NB4 (cell line): ENCODE results near the gene PLOD2.

Source experiments
- DNase-seq: peaks from one replicate; pipeline ENCODE4 v3.0.0; 2010; ENCODE audit warnings: low read depth
- H3K4me3 ChIP-seq: one replicate; pipeline ENCODE4 v1.5.1; 2011; ENCODE audit warnings: mild to moderate bottlenecking, low read depth, low read length, moderate library complexity
- CTCF ChIP-seq: IDR thresholded peaks from one replicate; pipeline ENCODE4 v1.5.1; 2012; ENCODE audit warnings: low read depth, low read length
- MAX ChIP-seq: IDR thresholded peaks from 2 replicates; pipeline ENCODE4 v1.6.1; 2011; ENCODE audit warnings: low read depth, low read length
- MYC ChIP-seq: IDR thresholded peaks from 2 replicates; pipeline ENCODE4 v1.6.1; 2011; ENCODE audit warnings: low read depth, low read length
- POLR2A ChIP-seq: IDR thresholded peaks from 2 replicates; pipeline ENCODE4 v1.6.1; 2011; ENCODE audit warnings: mild to moderate bottlenecking; ENCODE audit not compliant: insufficient read length; ENCODE audit errors: extremely low read depth

Gene PLOD2

GRCh38 chr3:146052791-146053310 is 108.1 kb downstream of the PLOD2 start:
- DNase-seq: no peak
- no peak for TF ChIP-seq CTCF
- no peak for TF ChIP-seq POLR2A
- TF ChIP-seq MAX: no peak
- no peak for TF ChIP-seq MYC
- no peak overlapping the region for H3K4me3 ChIP-seq

- TF ChIP-seq MYC: no peak
- no peak for TF ChIP-seq POLR2A
- no peak for TF ChIP-seq MAX
- TF ChIP-seq CTCF: no peak
- DNase-seq: no peak
These were observed 108.8 kb downstream of the PLOD2 start for GRCh38 chr3:146052056-146052790.

GRCh38 chr3:146050691-146051090 is 110.3 kb downstream of the PLOD2 start:
- DNase-seq: no peak
- TF ChIP-seq CTCF (no peak), MYC (no peak), MAX (no peak), POLR2A (no peak)
- no peak overlapping the region for H3K4me3 ChIP-seq

More at GRCh38 chr3:146052056-146052790, 108.8 kb downstream of the PLOD2 start:
- H3K4me3 ChIP-seq: no peak overlapping the region

- H3K4me3 ChIP-seq: no peak overlapping the region
- no peak for DNase-seq
- no peak for TF ChIP-seq MAX
- TF ChIP-seq MYC: no peak
- no peak for TF ChIP-seq POLR2A
- no peak for TF ChIP-seq CTCF
These were observed 113.5 kb downstream of the PLOD2 start for GRCh38 chr3:146047485-146047884.

- no peak for DNase-seq
- TF ChIP-seq MYC: no peak
- H3K4me3 ChIP-seq: no peak overlapping the region
These were observed 116.9 kb downstream of the PLOD2 start for GRCh38 chr3:146044046-146044445.

- TF ChIP-seq MAX (no peak), CTCF (no peak), MYC (no peak), POLR2A (no peak)
- DNase-seq: no peak
- H3K4me3 ChIP-seq: no peak overlapping the region
These were observed 120.4 kb downstream of the PLOD2 start for GRCh38 chr3:146040630-146041029.
